Mesendoderm (in vitro differentiated cells): Measurements from ENCODE around the gene DKKL1.
"Not testable (repeated sequence)": the region's sequence is repeated elsewhere in the genome, so short reads cannot be mapped to it uniquely, and the experiment has no call there.

ENCODE experiments used
- DNase-seq: peaks from one replicate; pipeline ENCODE4 v3.0.0; 2013
- H2AK5ac ChIP-seq: 2 replicates; pipeline ENCODE4 v1.6.1; 2013; ENCODE audit warnings: low read length, inconsistent platforms
- H2BK120ac ChIP-seq: 2 replicates; pipeline ENCODE4 v1.6.1; 2013; ENCODE audit warnings: low read depth, mild to moderate bottlenecking, low read length, moderate library complexity, mixed read lengths
- H2BK15ac ChIP-seq: replicated peaks from 2 replicates; pipeline ENCODE4 v1.6.1; 2013; ENCODE audit warnings: low read depth, mild to moderate bottlenecking, moderate library complexity
- H2BK5ac ChIP-seq: 2 replicates; pipeline ENCODE4 v1.6.1; 2013; ENCODE audit warnings: low read length, inconsistent platforms
- H3K18ac ChIP-seq: 2 replicates; pipeline ENCODE4 v1.6.1; 2013; ENCODE audit warnings: mild to moderate bottlenecking, low read length, mixed read lengths
- H3K23ac ChIP-seq: one replicate; pipeline ENCODE4 v1.6.1; 2013; ENCODE audit warnings: low read length
- H3K27ac ChIP-seq: 2 replicates; pipeline ENCODE4 v1.5.1; 2013; ENCODE audit warnings: low read depth, mild to moderate bottlenecking, inconsistent platforms, low read length, moderate library complexity
- H3K27me3 ChIP-seq: 2 replicates; pipeline ENCODE4 v1.6.1; 2013; ENCODE audit warnings: low read length, control low read depth, mild to moderate bottlenecking, inconsistent platforms; ENCODE audit not compliant: insufficient read depth, poor library complexity
- H3K36me3 ChIP-seq: 2 replicates; pipeline ENCODE4 v1.6.1; 2013; ENCODE audit warnings: low read length, inconsistent platforms; ENCODE audit not compliant: control insufficient read depth, insufficient read depth
- H3K4ac ChIP-seq: one replicate; pipeline ENCODE4 v1.6.1; 2013; ENCODE audit warnings: low read depth, mild to moderate bottlenecking, low read length, moderate library complexity
- H3K4me1 ChIP-seq: 2 replicates; pipeline ENCODE4 v1.6.1; 2013; ENCODE audit warnings: low read depth, low read length, inconsistent platforms; ENCODE audit not compliant: control insufficient read depth
- H3K4me2 ChIP-seq: 2 replicates; pipeline ENCODE4 v1.6.1; 2013; ENCODE audit warnings: low read length
- H3K4me3 ChIP-seq: 2 replicates; pipeline ENCODE4 v1.5.1; 2013; ENCODE audit warnings: mild to moderate bottlenecking, low read length
- H3K56ac ChIP-seq: one replicate; pipeline ENCODE4 v1.6.1; 2013; ENCODE audit warnings: low read length
- H3K79me1 ChIP-seq: 2 replicates; pipeline ENCODE4 v1.6.1; 2013; ENCODE audit warnings: low read length, inconsistent platforms
- H3K79me2 ChIP-seq: 2 replicates; pipeline ENCODE4 v1.6.1; 2013; ENCODE audit warnings: mild to moderate bottlenecking, low read length; ENCODE audit not compliant: control insufficient read depth, insufficient read depth
- H3K9ac ChIP-seq: 2 replicates; pipeline ENCODE4 v1.6.1; 2013; ENCODE audit warnings: low read length, inconsistent platforms
- H4K5ac ChIP-seq: one replicate; pipeline ENCODE4 v1.6.1; 2013; ENCODE audit warnings: low read length
- H4K8ac ChIP-seq: one replicate; pipeline ENCODE4 v1.6.1; 2013; ENCODE audit warnings: low read depth, mild to moderate bottlenecking, control low read depth, low read length, moderate library complexity
- WGBS: extraction: QIAGEN DNeasy Blood & Tissue Kit; methylation state at CpG from one replicate; pipeline ENCODE4 v1.1.7; 2013; ENCODE audit warnings: low lambda C conversion rate, missing lambda C conversion rate; ENCODE audit not compliant: insufficient coverage; ENCODE audit errors: extremely low coverage; 5-methylcytosine and 5-hydroxymethylcytosine counted together

DKKL1 gene

GRCh38 chr19:49325756-49326155 lies 37.9 kb upstream of the DKKL1 start:
- not testable (repeated sequence) for H3K36me3 ChIP-seq, H3K79me2 ChIP-seq, H3K4ac ChIP-seq, H4K8ac ChIP-seq, H2BK15ac ChIP-seq, H4K5ac ChIP-seq, H3K79me1 ChIP-seq, H2BK5ac ChIP-seq, DNase-seq, H3K4me2 ChIP-seq, H2BK120ac ChIP-seq, H3K9ac ChIP-seq, H2AK5ac ChIP-seq, H3K23ac ChIP-seq, H3K27ac ChIP-seq, H3K4me3 ChIP-seq, H3K4me1 ChIP-seq, H3K27me3 ChIP-seq, H3K56ac ChIP-seq, H3K18ac ChIP-seq
- WGBS, result no CpG with 5 or more reads among the region's 13 CpGs

GRCh38 chr19:49326165-49326704 lies 37.4 kb upstream of the DKKL1 start:
- Histone ChIP-seq H4K5ac (no peak overlapping the region), H2BK5ac (no peak overlapping the region), H3K36me3 (no peaks in the 10 kb centered on the region), H3K4ac (no peak overlapping the region), H3K27me3 (no peaks in the 10 kb centered on the region), H3K56ac (no peak overlapping the region), H3K79me1 (no peaks in the 10 kb centered on the region), H2AK5ac (no peak overlapping the region), H3K4me1 (no peaks in the 10 kb centered on the region), H3K23ac (no peak overlapping the region), H3K18ac (no peak overlapping the region), H3K27ac (no peak overlapping the region), H3K79me2 (no peaks in the 10 kb centered on the region), H3K4me3 (no peak overlapping the region), H4K8ac (no peak overlapping the region), H2BK15ac (no peak overlapping the region), H3K4me2 (no peak overlapping the region), H2BK120ac (no peak overlapping the region), H3K9ac (no peak overlapping the region)
- DNase-seq, result no peak
- WGBS, result no CpG with 5 or more reads among the region's 3 CpGs

- Histone ChIP-seq H3K4ac (no peak overlapping the region), H4K8ac (no peak overlapping the region), H2BK15ac (no peak overlapping the region), H3K79me2 (no peaks in the 10 kb centered on the region), H3K18ac (no peak overlapping the region), H2AK5ac (no peak overlapping the region), H3K27ac (no peak overlapping the region), H3K36me3 (no peaks in the 10 kb centered on the region), H3K4me3 (no peak overlapping the region), H3K23ac (no peak overlapping the region), H3K27me3 (no peaks in the 10 kb centered on the region), H3K79me1 (no peaks in the 10 kb centered on the region), H2BK5ac (no peak overlapping the region), H3K56ac (no peak overlapping the region), H4K5ac (no peak overlapping the region), H2BK120ac (no peak overlapping the region), H3K4me2 (no peak overlapping the region), H3K4me1 (no peaks in the 10 kb centered on the region), H3K9ac (no peak overlapping the region)
- peak; percentile 63 for DNase-seq
- WGBS, result no CpG with 5 or more reads among the region's 2 CpGs
Measured at GRCh38 chr19:49327878-49328544, 35.7 kb upstream of the DKKL1 start.

- Histone ChIP-seq H3K79me1 (no peaks in the 10 kb centered on the region), H3K4me2 (no peak overlapping the region), H4K5ac (no peak overlapping the region), H3K4me1 (no peaks in the 10 kb centered on the region), H3K18ac (no peak overlapping the region), H3K56ac (no peak overlapping the region), H2BK5ac (no peak overlapping the region), H4K8ac (no peak overlapping the region), H3K9ac (no peak overlapping the region), H2BK15ac (no peak overlapping the region), H3K4me3 (no peak overlapping the region), H2AK5ac (no peak overlapping the region), H3K23ac (no peak overlapping the region), H2BK120ac (no peak overlapping the region), H3K27me3 (no peaks in the 10 kb centered on the region), H3K4ac (no peak overlapping the region), H3K36me3 (no peaks in the 10 kb centered on the region), H3K79me2 (no peaks in the 10 kb centered on the region), H3K27ac (no peak overlapping the region)
- no peak for DNase-seq
- WGBS, result no CpG with 5 or more reads among the region's 2 CpGs
Measured at GRCh38 chr19:49328741-49329140, 34.9 kb upstream of the DKKL1 start.

- H3K4me1 ChIP-seq, H3K56ac ChIP-seq, H3K4me2 ChIP-seq, DNase-seq, H3K4ac ChIP-seq, H3K27me3 ChIP-seq, H3K18ac ChIP-seq, H2BK5ac ChIP-seq, H3K23ac ChIP-seq, H3K36me3 ChIP-seq, H3K9ac ChIP-seq, H4K8ac ChIP-seq, H2AK5ac ChIP-seq, H3K79me2 ChIP-seq, H2BK120ac ChIP-seq, H2BK15ac ChIP-seq, H3K79me1 ChIP-seq, H3K27ac ChIP-seq, H4K5ac ChIP-seq, H3K4me3 ChIP-seq: not testable (repeated sequence)
- no CpG with 5 or more reads among the region's 4 CpGs for WGBS
Measured at GRCh38 chr19:49331187-49331586, 32.5 kb upstream of the DKKL1 start.

GRCh38 chr19:49331616-49332055 lies 32.0 kb upstream of the DKKL1 start:
- Histone ChIP-seq H3K56ac (no peak overlapping the region), H3K4ac (no peak overlapping the region), H2BK120ac (no peak overlapping the region), H3K9ac (no peak overlapping the region), H4K8ac (no peak overlapping the region), H3K4me2 (no peak overlapping the region), H3K36me3 (no peaks in the 10 kb centered on the region), H3K27ac (no peak overlapping the region), H3K79me2 (no peaks in the 10 kb centered on the region), H3K79me1 (no peaks in the 10 kb centered on the region), H2BK5ac (no peak overlapping the region), H2AK5ac (no peak overlapping the region), H3K4me1 (no peaks in the 10 kb centered on the region), H3K18ac (no peak overlapping the region), H3K27me3 (no peaks in the 10 kb centered on the region), H4K5ac (no peak overlapping the region), H3K4me3 (no peak overlapping the region), H2BK15ac (no peak overlapping the region), H3K23ac (no peak overlapping the region)
- DNase-seq, result peak; percentile 82
- no CpG with 5 or more reads among the region's 2 CpGs for WGBS
